GM19324 (cell line): ENCODE measurements around the gene AGRP.

ENCODE experiments used
- ATAC-seq: cut with Tn5 transposase; IDR thresholded peaks from one replicate; pipeline ENCODE4 v1.9.1; 2021; ENCODE audit warnings: mild to moderate bottlenecking, moderate library complexity; ENCODE audit not compliant: unreplicated experiment, low FRiP score

AGRP gene

DNA sequence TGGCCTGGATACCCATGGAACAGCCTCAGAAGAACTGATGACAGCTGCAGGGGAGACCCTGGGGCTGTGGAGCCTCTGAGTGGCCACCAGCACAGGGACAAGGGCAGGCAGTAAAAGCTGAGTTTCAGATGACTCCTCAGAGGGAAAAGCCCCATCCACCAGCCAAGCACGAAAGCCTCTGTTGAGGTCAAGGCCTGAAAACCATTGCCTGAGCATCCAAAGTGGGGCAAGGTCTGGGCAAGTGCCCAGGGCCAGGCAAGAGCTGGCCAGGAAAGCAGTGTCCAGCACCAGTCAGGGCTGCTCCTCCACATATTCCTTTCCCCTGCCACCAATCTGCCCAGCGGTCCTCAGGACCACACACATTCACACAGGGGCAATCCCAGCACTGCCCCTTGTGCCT, 18.8 kb downstream of the AGRP start:
- ATAC-seq, result no peak

DNA sequence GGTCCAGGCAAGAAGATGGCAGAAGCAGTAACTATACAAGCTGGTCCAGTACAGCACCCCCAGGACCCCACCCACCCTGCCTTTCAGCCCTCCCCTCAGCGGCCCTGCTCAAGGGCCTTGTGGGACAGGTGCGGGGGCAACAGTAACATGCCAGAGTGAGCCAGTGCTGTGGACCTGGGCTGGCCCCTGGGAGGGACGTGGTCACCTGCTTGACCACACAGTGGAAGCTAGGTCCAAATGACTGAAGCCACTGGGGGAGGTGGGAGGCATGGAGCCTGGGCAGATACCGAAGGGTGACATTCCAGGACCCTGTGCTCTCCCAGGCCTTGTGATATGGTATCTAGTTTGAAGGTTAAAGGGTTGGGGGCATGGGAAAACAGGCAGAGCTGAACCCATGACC, 19.7 kb downstream of the AGRP start:
- ATAC-seq, result no peak

- ATAC-seq, result no peak
These were observed 20.3 kb downstream of the AGRP start for GRCh38 chr16:67463059-67463458.

DNA sequence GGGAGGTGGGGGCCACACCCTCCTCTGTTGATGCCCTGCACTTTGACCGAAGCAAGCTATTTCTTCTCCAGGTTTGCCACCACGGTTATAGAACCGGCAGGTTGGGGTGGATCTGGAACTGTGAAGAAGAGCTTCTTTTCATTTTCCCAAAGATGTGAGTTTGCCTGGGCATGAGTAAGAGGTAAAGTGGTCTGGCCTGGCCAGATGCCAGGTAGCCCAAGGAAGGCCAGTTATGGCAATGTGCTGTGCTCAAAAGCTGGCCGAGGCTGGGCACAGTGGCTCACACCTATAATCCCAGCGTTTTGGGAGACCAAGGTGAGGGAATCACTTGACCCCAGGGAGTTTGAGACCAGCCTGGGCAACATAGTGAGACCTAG, 21.1 kb downstream of the AGRP start:
- ATAC-seq, result no peak

DNA sequence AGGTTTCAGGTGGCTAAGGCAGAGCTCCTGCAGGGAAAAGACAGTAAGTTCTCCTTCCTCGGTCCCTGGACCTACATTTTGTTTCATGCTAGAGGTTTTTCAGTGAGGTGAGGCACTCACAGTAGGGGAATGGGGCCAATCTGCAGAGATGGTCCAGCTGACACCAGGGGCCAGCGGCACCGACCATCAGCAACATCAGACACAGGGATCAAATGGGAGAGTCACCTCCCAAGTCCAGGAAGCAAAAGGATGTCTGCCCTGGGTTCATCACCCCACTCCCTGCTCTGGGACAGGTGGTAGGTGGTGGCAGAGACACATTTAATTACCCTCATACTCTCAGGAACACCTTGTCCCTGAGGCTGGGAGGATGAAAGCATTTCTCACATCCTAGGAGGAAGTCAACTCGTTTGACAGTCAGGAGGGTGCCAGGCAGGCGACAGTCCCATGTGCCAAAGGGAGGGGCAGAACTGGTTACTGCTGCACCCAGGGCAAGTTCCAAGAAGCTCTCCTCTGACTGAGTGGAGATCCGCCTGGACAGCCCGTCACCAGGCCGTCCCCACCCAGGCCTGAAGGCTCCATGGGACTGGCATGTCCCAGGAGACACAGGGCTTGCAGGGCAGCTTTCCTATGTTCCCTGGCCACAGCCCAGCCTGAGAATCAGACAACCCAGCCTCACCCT, 21.6 kb downstream of the AGRP start:
- no peak for ATAC-seq

DNA sequence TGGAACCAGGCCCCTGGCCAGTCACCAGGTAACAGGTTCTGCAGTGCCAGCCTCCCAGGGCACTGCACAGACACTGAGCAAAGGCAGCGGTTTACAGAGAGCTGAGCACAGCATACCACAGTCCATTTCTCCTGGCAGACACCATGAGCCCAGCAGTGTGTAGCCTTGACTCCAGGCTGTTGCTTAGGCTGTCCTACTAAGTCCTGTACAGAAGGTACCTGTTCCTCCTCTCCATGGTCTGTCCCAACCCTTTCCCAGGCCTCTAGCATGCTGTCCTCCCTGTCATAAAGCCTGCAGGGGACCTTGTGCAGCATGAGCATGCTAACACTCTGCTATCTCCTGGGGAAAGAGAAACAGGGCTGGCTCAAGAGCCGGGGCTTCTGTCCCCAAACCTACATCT, 22.4 kb downstream of the AGRP start:
- ATAC-seq, result no peak

GRCh38 chr16:67460168-67460567, 23.2 kb downstream of the AGRP start:
- ATAC-seq, result no peak

GRCh38 chr16:67459861-67460150, 23.5 kb downstream of the AGRP start:
- ATAC-seq, result no peak

- no peak for ATAC-seq
These were observed 24.1 kb downstream of the AGRP start for GRCh38 chr16:67459066-67459860.

GRCh38 chr16:67458121-67458641, 25.2 kb downstream of the AGRP start:
- no peak for ATAC-seq

DNA sequence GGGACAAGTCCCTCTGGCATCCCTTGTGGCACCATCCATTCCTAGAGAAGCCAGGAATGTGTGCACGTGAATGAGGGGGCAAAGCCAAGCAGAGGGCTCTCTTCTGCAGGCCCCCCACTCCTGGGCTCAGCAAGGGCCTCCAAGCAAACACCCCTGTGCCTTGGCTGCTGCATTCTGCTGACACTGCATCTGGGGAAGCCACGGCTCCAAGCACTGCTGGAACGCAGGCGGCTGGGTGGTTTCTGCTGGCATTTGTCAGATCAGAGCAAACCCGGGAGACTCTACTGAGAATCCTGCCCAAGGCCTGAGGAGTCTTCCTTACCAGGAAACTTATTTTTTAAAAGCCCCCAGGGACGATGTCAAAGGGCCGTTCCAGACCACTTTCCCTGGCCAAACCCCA, 25.7 kb downstream of the AGRP start:
- no peak for ATAC-seq

DNA sequence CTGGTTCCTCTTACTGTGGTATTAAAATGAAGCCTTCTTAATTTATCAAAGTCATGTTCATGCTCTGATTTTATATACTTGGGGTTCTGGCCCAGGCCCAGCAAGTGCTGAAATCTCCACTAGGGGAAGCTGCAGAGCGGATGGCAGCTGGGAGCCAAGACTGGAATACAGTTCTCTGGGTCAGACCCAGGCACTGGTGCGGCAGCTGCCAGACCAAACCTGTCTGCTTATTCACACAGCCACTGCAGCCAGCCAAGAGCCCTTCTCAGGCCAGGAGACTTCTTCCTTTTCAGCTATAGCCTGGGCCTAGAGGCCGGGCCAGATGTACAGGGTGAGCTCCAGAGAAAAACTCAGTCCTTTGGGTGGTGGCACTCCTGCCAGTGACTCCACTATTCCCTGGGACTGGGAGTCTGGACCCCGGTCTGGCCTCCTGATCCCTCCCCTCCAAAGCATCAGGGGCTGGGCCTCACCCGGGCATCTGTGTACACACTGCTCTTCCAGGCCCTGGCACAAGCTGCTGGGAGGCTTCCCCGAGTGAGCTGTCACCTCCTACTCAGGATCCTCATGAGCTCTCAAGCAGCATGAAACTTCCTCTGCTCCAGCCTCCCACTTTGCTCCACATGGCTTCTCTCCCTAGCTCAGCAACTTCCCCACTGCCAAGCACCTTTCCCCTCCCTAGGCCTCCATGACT, 26.8 kb downstream of the AGRP start:
- ATAC-seq, result no peak

- ATAC-seq, result no peak
These were observed 28.5 kb downstream of the AGRP start for GRCh38 chr16:67454852-67455251.

GRCh38 chr16:67454104-67454503, 29.2 kb downstream of the AGRP start:
- ATAC-seq, result no peak

DNA sequence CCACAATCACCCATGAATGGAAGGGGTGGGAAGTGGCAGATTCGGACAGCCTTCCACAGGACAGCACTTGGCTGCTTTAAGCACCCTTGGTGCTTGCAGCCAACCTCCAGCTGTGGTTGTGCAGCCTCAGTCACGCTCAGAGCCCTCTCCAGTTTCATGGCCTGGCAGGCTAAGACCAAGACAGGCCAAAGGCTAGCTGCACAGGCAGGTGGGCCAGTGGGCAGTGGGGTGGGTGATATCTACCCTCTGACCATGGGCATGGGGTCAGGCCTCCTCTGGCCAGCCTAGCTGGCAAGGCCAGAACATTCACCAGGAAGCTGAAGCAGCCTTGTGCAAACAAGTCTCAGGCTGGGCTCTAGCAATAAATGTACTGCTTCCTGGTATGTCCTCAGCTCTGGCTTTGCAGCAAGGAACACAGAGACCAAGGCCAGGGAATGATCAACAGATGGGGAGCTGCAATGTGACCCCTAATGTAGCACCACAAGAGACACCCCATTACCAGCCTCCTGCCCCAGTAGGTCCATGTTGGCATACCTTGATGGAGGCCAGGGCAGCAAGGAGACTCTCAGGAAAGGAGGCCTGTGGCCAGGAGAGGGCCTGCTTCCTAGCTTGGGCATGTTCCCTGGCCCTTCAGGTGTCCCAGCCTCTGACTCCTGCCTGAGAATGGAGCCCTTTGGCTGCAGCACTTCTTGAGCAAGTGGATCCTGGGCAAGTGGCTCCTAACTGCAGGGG, 31.5 kb downstream of the AGRP start:
- ATAC-seq, result no peak

DNA sequence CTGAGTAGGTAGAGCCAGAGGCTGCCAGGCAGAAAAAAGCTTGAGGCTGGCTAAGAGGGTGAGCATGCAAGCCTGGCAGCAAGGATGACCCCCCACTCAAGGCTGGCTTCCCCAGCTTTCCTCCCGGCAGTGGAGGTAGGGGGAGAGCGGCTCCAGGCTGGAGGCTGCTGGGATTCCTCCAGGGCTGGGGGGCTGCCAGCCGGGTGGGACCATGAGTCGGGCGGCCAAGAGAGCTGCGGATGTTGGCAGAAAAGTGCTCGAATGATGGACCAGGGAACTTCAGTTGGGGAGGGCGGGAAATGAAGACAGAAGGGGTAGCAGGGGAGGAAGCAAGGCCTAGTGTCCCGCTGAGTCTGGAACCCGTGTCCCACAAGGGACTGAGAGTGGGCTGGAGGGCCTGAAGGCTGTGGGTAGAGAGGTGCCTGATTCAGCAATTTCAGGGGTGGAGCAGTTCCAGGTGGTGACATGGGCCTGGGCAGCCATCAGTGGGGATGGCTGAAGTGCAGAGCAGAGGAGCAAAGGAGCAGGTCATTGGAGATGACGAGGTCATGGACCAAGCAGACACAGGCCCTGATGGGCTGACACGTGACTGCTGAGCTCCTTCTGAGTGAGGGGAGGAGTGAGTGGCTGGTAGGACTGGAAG, 32.2 kb downstream of the AGRP start:
- no peak for ATAC-seq

DNA sequence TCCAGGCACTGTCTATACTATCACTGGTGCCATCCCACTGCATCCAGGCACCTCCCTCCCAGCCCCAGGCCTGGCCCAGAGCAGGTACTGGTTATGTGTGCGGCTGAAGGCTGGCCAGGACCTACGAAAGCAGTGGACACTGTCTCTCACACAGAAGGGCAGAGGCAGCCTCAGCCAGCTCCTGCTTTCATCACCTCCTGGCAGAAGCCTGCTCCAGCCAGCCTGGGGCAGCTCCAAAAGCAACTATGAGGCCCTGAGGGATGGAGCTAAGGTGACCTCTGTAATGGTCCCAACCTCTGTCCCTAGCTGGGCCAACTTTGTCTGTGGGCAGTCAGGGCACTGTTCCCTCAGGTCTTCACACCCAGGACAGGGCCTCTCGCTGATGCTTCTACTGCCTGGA, 33.6 kb downstream of the AGRP start:
- no peak for ATAC-seq

DNA sequence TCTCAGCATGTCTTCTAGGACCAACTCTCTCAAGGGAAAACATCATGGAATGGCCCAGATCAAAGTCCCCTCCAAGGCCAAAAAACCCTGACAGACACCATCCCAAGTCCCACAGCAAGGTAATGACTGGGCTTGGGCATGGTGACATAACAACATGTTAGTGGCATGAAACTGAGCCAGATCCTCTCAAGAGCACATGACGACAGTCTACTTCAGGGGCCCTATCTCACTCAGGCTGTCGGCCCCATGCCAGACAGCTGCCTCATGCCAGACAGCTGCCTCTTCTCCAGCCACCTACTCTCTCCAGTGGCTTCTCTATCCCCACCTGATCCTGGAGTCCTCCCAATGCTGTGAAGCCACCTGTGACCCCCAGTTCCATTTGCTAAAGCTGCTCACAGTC, 34.0 kb downstream of the AGRP start:
- ATAC-seq, result no peak

DNA sequence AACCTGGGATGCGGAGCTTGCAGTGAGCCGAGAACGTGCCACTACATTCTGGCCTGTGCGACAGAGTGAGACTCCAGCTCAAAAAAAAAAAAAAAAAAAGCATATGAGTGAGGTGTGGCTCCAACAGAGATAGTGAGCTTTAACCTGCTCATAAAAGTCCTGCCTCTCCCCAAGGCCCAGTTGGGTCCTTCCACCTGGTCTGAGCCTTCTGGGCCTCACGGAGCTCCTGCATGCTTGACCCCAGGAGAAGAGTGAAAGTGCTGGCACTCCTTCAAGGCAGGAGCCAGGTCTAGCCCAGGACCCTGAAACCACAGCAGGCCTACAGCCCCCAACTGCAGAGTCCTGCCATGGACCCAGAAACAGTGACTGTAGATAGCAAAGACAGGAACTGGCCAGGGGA, 34.8 kb downstream of the AGRP start:
- no peak for ATAC-seq

- no peak for ATAC-seq
These were observed 35.8 kb downstream of the AGRP start for GRCh38 chr16:67447508-67448076.
